H1 (cell line): ENCODE measurements around the gene TGM5. TPM values are rescaled to one million over a fixed set of nuclear protein-coding genes. Genes with fewer than 3 reads are reported as not detected.

Experiments used
- CTCF ChIA-PET: fragments of 300-600 bp; sonication (Branson Sonifier 250); formaldehyde crosslinking; loops from one replicate; lab custom pipeline; 2021; ENCODE audit not compliant: partially characterized antibody; lab: Charles Lee
- POLR2A ChIA-PET: fragments of 300-600 bp; sonication (Branson Sonifier 250); formaldehyde crosslinking; loops from one replicate; lab custom pipeline; 2021; ENCODE audit warnings: inconsistent platforms; ENCODE audit not compliant: partially characterized antibody; lab: Charles Lee
- DNase-seq, 2 experiments: peaks; one replicate each; pipeline versions ENCODE4 v3.0.0 to v3.0.0-alpha.2; 2010 to 2022; ENCODE audit warnings: low spot score in 2 of 2, low read depth in 1 of 2, mixed read lengths in 1 of 2
- FAIRE-seq: peaks from 2 replicates; lab custom pipeline; 2011; peaks lifted over from hg19 to GRCh38; lab: Jason Lieb, UNC
- H2AFZ ChIP-seq: 2 replicates; pipeline ENCODE4 v1.8.1; 2012; ENCODE audit warnings: low read length, inconsistent platforms
- H2AK5ac ChIP-seq: 2 replicates; pipeline ENCODE4 v1.6.1; 2013; ENCODE audit warnings: low read depth, low read length
- H2BK120ac ChIP-seq: replicated peaks from 2 replicates; pipeline ENCODE3; 2013; ENCODE audit warnings: low read depth, low read length, inconsistent platforms
- H2BK12ac ChIP-seq: 2 replicates; pipeline ENCODE4 v1.6.1; 2013; ENCODE audit warnings: low read depth, low read length
- H2BK15ac ChIP-seq: 2 replicates; pipeline ENCODE4 v1.6.1; 2013; ENCODE audit warnings: low read length
- H2BK20ac ChIP-seq: 2 replicates; pipeline ENCODE4 v1.6.1; 2013; ENCODE audit warnings: low read length
- H2BK5ac ChIP-seq: 2 replicates; pipeline ENCODE4 v1.6.1; 2013; ENCODE audit warnings: low read depth, low read length
- H3K14ac ChIP-seq: 2 replicates; pipeline ENCODE4 v1.6.1; 2013; ENCODE audit warnings: inconsistent platforms; ENCODE audit not compliant: insufficient read length
- H3K18ac ChIP-seq: 2 replicates; pipeline ENCODE4 v1.6.1; 2013; ENCODE audit warnings: low read length; ENCODE audit errors: extremely low read depth
- H3K23ac ChIP-seq: 2 replicates; pipeline ENCODE4 v1.6.1; 2013; ENCODE audit warnings: inconsistent platforms; ENCODE audit not compliant: insufficient read length
- H3K23me2 ChIP-seq: 2 replicates; pipeline ENCODE4 v1.6.1; 2013; ENCODE audit warnings: low read depth, low read length
- H3K27ac ChIP-seq: 2 replicates; pipeline ENCODE4 v1.6.1; 2011; ENCODE audit warnings: low read depth, low read length, inconsistent platforms
- H3K27me3 ChIP-seq, 4 experiments: replicated peaks in 1 of 4; 1 replicate in 1 of 4; 2 replicates in 3 of 4; pipeline versions ENCODE4 v1.6.1 to v1.8.1; 2011 to 2013; ENCODE audit warnings: low read length in 3 of 4, mild to moderate bottlenecking in 3 of 4, inconsistent platforms in 2 of 4, mixed read lengths in 2 of 4, moderate library complexity in 1 of 4; ENCODE audit not compliant: control insufficient read depth in 3 of 4, insufficient read depth in 3 of 4; ENCODE audit errors: extremely low read depth in 1 of 4
- H3K36me3 ChIP-seq, 4 experiments: 2 replicates each; pipeline versions ENCODE4 v1.6.1 to v1.8.1; 2011 to 2013; ENCODE audit warnings: mild to moderate bottlenecking in 4 of 4, low read length in 3 of 4, moderate library complexity in 2 of 4, control low read depth in 1 of 4, inconsistent platforms in 1 of 4; ENCODE audit not compliant: insufficient read depth in 4 of 4, control insufficient read depth in 2 of 4
- H3K4ac ChIP-seq: replicated peaks from 2 replicates; pipeline ENCODE3; 2013; ENCODE audit warnings: low read length, low read depth, mixed read lengths, inconsistent platforms; ENCODE audit not compliant: insufficient read length
- H3K4me1 ChIP-seq, 4 experiments: replicated peaks in 1 of 4; 1 replicate in 1 of 4; 2 replicates in 3 of 4; pipeline versions ENCODE4 v1.6.1 to v1.8.1; 2011 to 2013; ENCODE audit warnings: low read length in 3 of 4, inconsistent platforms in 2 of 4, mixed read lengths in 1 of 4; ENCODE audit not compliant: insufficient read depth in 4 of 4, control insufficient read depth in 3 of 4
- H3K4me2 ChIP-seq, 2 experiments: 2 replicates each; pipeline versions ENCODE4 v1.6.1 to v1.8.1; 2011 to 2013; ENCODE audit warnings: low read depth in 2 of 2, low read length in 2 of 2, control low read depth in 1 of 2, inconsistent platforms in 1 of 2, mild to moderate bottlenecking in 1 of 2; ENCODE audit not compliant: insufficient read depth in 1 of 2
- H3K4me3 ChIP-seq, 4 experiments: fragments of 200-600, 300-600 bp in 1 of 4; sonication (generic), shearing (Covaris generic), sonication (Bioruptor Twin) in 1 of 4; 2 replicates each; pipeline versions ENCODE4 v1.5.1 to v1.8.1; 2011 to 2016; ENCODE audit warnings: low read length in 4 of 4, low read depth in 3 of 4, control low read depth in 2 of 4, inconsistent platforms in 2 of 4, mild to moderate bottlenecking in 2 of 4, mixed read lengths in 1 of 4, moderate library complexity in 1 of 4; ENCODE audit not compliant: insufficient read depth in 2 of 4; ENCODE audit errors: extremely low read depth in 1 of 4
- H3K56ac ChIP-seq: replicated peaks from 2 replicates; pipeline ENCODE3; 2013; ENCODE audit warnings: low read depth, mild to moderate bottlenecking, mixed read lengths, low read length, inconsistent platforms; ENCODE audit not compliant: insufficient read length
- H3K79me1 ChIP-seq: 2 replicates; pipeline ENCODE4 v1.6.1; 2013; ENCODE audit warnings: low read depth, low read length, control low read depth
- H3K79me2 ChIP-seq, 2 experiments: 2 replicates each; pipeline versions ENCODE4 v1.6.1 to v1.8.1; 2012 to 2013; ENCODE audit warnings: low read length in 2 of 2, mild to moderate bottlenecking in 2 of 2, inconsistent platforms in 1 of 2; ENCODE audit not compliant: insufficient read depth in 2 of 2, control insufficient read depth in 1 of 2
- H3K9ac ChIP-seq, 4 experiments: replicated peaks in 1 of 4; 1 replicate in 1 of 4; 2 replicates in 3 of 4; pipeline versions ENCODE4 v1.6.1 to v1.8.1; 2011 to 2013; ENCODE audit warnings: low read depth in 3 of 4, low read length in 3 of 4, control low read depth in 2 of 4, mild to moderate bottlenecking in 2 of 4, moderate library complexity in 2 of 4, inconsistent platforms in 1 of 4; ENCODE audit errors: extremely low read depth in 1 of 4
- H3K9me3 ChIP-seq, 2 experiments: 2 replicates each; pipeline versions ENCODE4 v1.6.1 to v1.8.1; 2012 to 2013; ENCODE audit warnings: mild to moderate bottlenecking in 2 of 2, moderate library complexity in 2 of 2, control low read depth in 1 of 2, inconsistent platforms in 1 of 2, low read depth in 1 of 2, low read length in 1 of 2, mixed read lengths in 1 of 2; ENCODE audit not compliant: insufficient read depth in 2 of 2
- H4K20me1 ChIP-seq, 2 experiments: replicated peaks in 1 of 2; 2 replicates each; pipeline versions ENCODE3 to v1.8.1; 2011 to 2013; ENCODE audit warnings: inconsistent platforms in 2 of 2, low read length in 2 of 2, mild to moderate bottlenecking in 1 of 2; ENCODE audit not compliant: insufficient read depth in 2 of 2, control insufficient read depth in 1 of 2
- H4K5ac ChIP-seq: 2 replicates; pipeline ENCODE4 v1.6.1; 2013; ENCODE audit warnings: low read length, low read depth, mixed read lengths, inconsistent platforms; ENCODE audit not compliant: insufficient read length
- H4K8ac ChIP-seq: 2 replicates; pipeline ENCODE4 v1.8.0; 2013; ENCODE audit warnings: mild to moderate bottlenecking, moderate library complexity, low read length, inconsistent platforms; ENCODE audit not compliant: insufficient read depth; ENCODE audit errors: extremely low read depth
- H4K91ac ChIP-seq: replicated peaks from 2 replicates; pipeline ENCODE3; 2013; ENCODE audit warnings: low read length, mixed read lengths, inconsistent platforms; ENCODE audit not compliant: insufficient read length
- CBX5 ChIP-seq: fragments of 300-800, 300-1000 bp; sonication (generic); IDR thresholded peaks from 2 replicates; pipeline ENCODE4 v1.7.1; 2016; ENCODE audit warnings: antibody characterized with exemption, low read length, low read depth
- CHD2 ChIP-seq: IDR thresholded peaks from 2 replicates; pipeline ENCODE4 v1.6.1; 2012; ENCODE audit warnings: low read length, improper control_type of control experiment
- CREB1 ChIP-seq: IDR thresholded peaks from 2 replicates; pipeline ENCODE4 v1.6.1; 2012; ENCODE audit warnings: inconsistent platforms
- JUN ChIP-seq: IDR thresholded peaks from 2 replicates; pipeline ENCODE4 v1.6.1; 2011; ENCODE audit warnings: low read depth, mild to moderate bottlenecking, improper control_type of control experiment, low read length
- MAX ChIP-seq: IDR thresholded peaks from 2 replicates; pipeline ENCODE4 v1.6.1; 2012; ENCODE audit warnings: inconsistent platforms
- NRF1 ChIP-seq: IDR thresholded peaks from 2 replicates; pipeline ENCODE4 v1.6.1; 2011; ENCODE audit warnings: mild to moderate bottlenecking, low read depth, low read length, improper control_type of control experiment
- SIX5 ChIP-seq: IDR thresholded peaks from 2 replicates; pipeline ENCODE4 v1.6.1; 2011; ENCODE audit warnings: mild to moderate bottlenecking, low read depth, low read length
- SRF ChIP-seq: IDR thresholded peaks from 2 replicates; pipeline ENCODE4 v1.6.1; 2011; ENCODE audit warnings: mild to moderate bottlenecking, low read depth, low read length, moderate library complexity
- SUZ12 ChIP-seq: fragments of 200-600 bp; sonication (generic); IDR thresholded peaks from 2 replicates; pipeline ENCODE4 v1.6.1; 2012; ENCODE audit warnings: mild to moderate bottlenecking, inconsistent platforms, low read length, moderate library complexity, mixed read lengths
- TAF1 ChIP-seq: IDR thresholded peaks from 2 replicates; pipeline ENCODE4 v1.6.1; 2011; ENCODE audit warnings: mild to moderate bottlenecking, low read depth, low read length
- TBP ChIP-seq: IDR thresholded peaks from 2 replicates; pipeline ENCODE4 v1.6.1; 2011; ENCODE audit warnings: low read depth, low read length, improper control_type of control experiment
- ZNF274 ChIP-seq: IDR thresholded peaks from 2 replicates; pipeline ENCODE4 v1.7.0; 2012; ENCODE audit warnings: low read length, borderline replicate concordance; ENCODE audit errors: extremely low read depth
- WGBS, 2 experiments: shearing (Covaris generic) in 1 of 2; methylation state at CpG; one replicate each; pipeline versions ENCODE4 v1.1.6 to v1.1.7; 2013 to 2015; ENCODE audit warnings: low lambda C conversion rate in 2 of 2, mixed read lengths in 2 of 2, inconsistent platforms in 1 of 2, low coverage in 1 of 2, missing lambda C conversion rate in 1 of 2; ENCODE audit not compliant: insufficient replicate concordance in 2 of 2, insufficient coverage in 1 of 2, insufficient read length in 1 of 2; ENCODE audit errors: extremely low coverage in 1 of 2, missing lambda C conversion rate in 1 of 2; 5-methylcytosine and 5-hydroxymethylcytosine counted together
- polyA plus RNA-seq, 7 experiments: library from polyadenylated mRNA; depleted of rRNA in 3 of 7; stranded (reverse) in 5 of 7; unstranded in 2 of 7; fragments of >200 nt in 5 of 7; fragments of 200-250 nt in 2 of 7; gene quantifications; 1 replicate in 5 of 7; 2 replicates in 1 of 7; 4 replicates in 1 of 7; pipeline versions ENCODE4 v1.2.1 to v1.2.3, GENCODE V29; 2011 to 2013; ENCODE audit warnings: missing spikeins in 2 of 7, mixed read lengths in 2 of 7
- total RNA-seq: library from RNA; stranded (reverse); fragmentation: NEBNext Ultra II Directional; extraction: Animal tissue kit (Norgen Biotek cat#: 25700); gene quantifications from 2 replicates; pipeline ENCODE4 v1.2.1, GENCODE V29; 2021

TGM5 gene
- total and polyA plus RNA-seq, 2 of the 8 experiments (the other 6 are each of a cell fraction or from before 2014, with no cell fraction given) = not detected

GRCh38 chr15:43196760-43197548 is 69.8 kb downstream of the TGM5 start:
- Histone ChIP-seq H3K18ac (no peak overlapping the region), H4K8ac (no peak overlapping the region), H3K9ac (no peak overlapping the region), H3K4me2 (no peak overlapping the region), H4K91ac (no peak overlapping the region), H4K20me1 (no peaks in the 10 kb centered on the region), H4K5ac (no peak overlapping the region), H2AFZ (no peak overlapping the region), H2AK5ac (no peak overlapping the region), H3K14ac (no peak overlapping the region), H3K4me3 (no peak overlapping the region), H3K4me1 (no peaks in the 10 kb centered on the region), H3K27me3 (no peaks in the 10 kb centered on the region), H3K23ac (no peak overlapping the region), H3K56ac (no peak overlapping the region), H2BK120ac (no peak overlapping the region), H3K36me3 (peaks cover 0 to 11% (median 0%) of the 10 kb centered on the region in 4 experiments; a peak in 4 of 8 replicates), H3K9me3 (peaks cover 0 to 6% of the 10 kb centered on the region in 2 experiments; a peak in 1 of 4 replicates), H3K79me2 (no peaks in the 10 kb centered on the region), H2BK20ac (no peak overlapping the region), H2BK12ac (no peak overlapping the region), H2BK5ac (no peak overlapping the region), H3K27ac (no peak overlapping the region), H3K79me1 (no peaks in the 10 kb centered on the region), H3K4ac (no peak overlapping the region), H2BK15ac (no peak overlapping the region), H3K23me2 (no peaks in the 10 kb centered on the region)
- 89% methylated on average over 10 of the region's 10 CpGs; no CpG with 5 or more reads in 1 of the 2 experiments for WGBS, 2 experiments
- no peak for FAIRE-seq
- DNase-seq = no peak
- CTCF ChIA-PET = interaction anchor here (0.6 to 7.5 kb wide), 6 partner anchors 7 to 159 kb away, joined by 3 to 58 read pairs (median 8); no protein-coding TSS in a partner anchor
- POLR2A ChIA-PET = interaction anchor here (0.8 to 1.7 kb wide), 2 partner anchors 18 to 125 kb away, joined by 3 to 4 read pairs; no protein-coding TSS in a partner anchor
- TF ChIP-seq ZNF274 = no peak
- TF ChIP-seq CBX5 = no peak
- TF ChIP-seq MAX = no peak
- no peak for TF ChIP-seq TBP
- no peak for TF ChIP-seq CHD2
- TF ChIP-seq CREB1 = no peak
- no peak for TF ChIP-seq NRF1
- no peak for TF ChIP-seq JUN
- TF ChIP-seq TAF1 = no peak
- no peak for TF ChIP-seq SUZ12
- TF ChIP-seq SIX5 = no peak
- no peak for TF ChIP-seq SRF
